ENCODE results near the gene FUT9. TPM values are rescaled to one million over a fixed set of nuclear protein-coding genes. Genes with fewer than 3 reads are reported as not detected.

Gene FUT9
- total and polyA plus RNA-seq, 10 of the 15 experiments (the other 5 are each of a cell fraction or from before 2014, with no cell fraction given) = not detected

GRCh38 chr6:96066376-96066775 is 50.6 kb downstream of the FUT9 start:
- Histone ChIP-seq H3K9me3 (replicated peaks; ENCODE audit: control insufficient read depth, insufficient read depth, low read length) (no peaks in the 10 kb centered on the region), H3K4me2 (ENCODE audit: control insufficient read depth, insufficient read depth) (no peak overlapping the region), H3K79me2 (ENCODE audit: control insufficient read depth, insufficient read depth, low read length) (no peaks in the 10 kb centered on the region), H2AFZ (ENCODE audit: control insufficient read depth, low read depth, low read length) (no peak overlapping the region), H3K27me3 (replicated peaks in 1 of 2; ENCODE audit: control insufficient read depth in 2 of 2, insufficient read depth in 2 of 2, low read length in 1 of 2) (no peaks in the 10 kb centered on the region), H3K36me3 (ENCODE audit: control insufficient read depth in 2 of 2, insufficient read depth in 2 of 2, low read length in 1 of 2) (no peaks in the 10 kb centered on the region), H4K20me1 (ENCODE audit: control insufficient read depth, insufficient read depth) (no peaks in the 10 kb centered on the region), H3K27ac (ENCODE audit: control insufficient read depth, insufficient read depth) (no peak overlapping the region), H3K9ac (ENCODE audit: control insufficient read depth, insufficient read depth, low read length) (no peak overlapping the region), H3K4me3 (no peak overlapping the region), H3K4me1 (ENCODE audit: control insufficient read depth, insufficient read depth, low read length) (no peaks in the 10 kb centered on the region)
- RAD21 ChIA-PET (ENCODE audit: unreplicated experiment) = no interaction called here
- CTCF ChIA-PET = no interaction called here
- ATAC-seq (no peak), FAIRE-seq (no peak), DNase-seq (ENCODE audit: low read depth, low spot score) (no peak)
- SMC1A ChIA-PET (ENCODE audit: uncharacterized antibody, unreplicated experiment) = no interaction called here
- TF ChIP-seq ZBTB33 (IDR thresholded peaks at IDR 0.05) (no peak), BCL3 (IDR thresholded peaks at IDR 0.05; ENCODE audit: borderline replicate concordance, insufficient read depth, low read depth, low read length, poor library complexity, severe bottlenecking) (no peak), MEF2A (IDR thresholded peaks at IDR 0.05; ENCODE audit: insufficient read depth, low read depth, low read length) (no peak), POLR2AphosphoS2 (IDR thresholded peaks at IDR 0.05; ENCODE audit: low read depth, low read length) (no peak), IRF5 (IDR thresholded peaks at IDR 0.05; ENCODE audit: borderline replicate concordance) (no peak), SIN3A (IDR thresholded peaks at IDR 0.05; ENCODE audit: low read depth, low read length) (no peak), ZBED1 (IDR thresholded peaks at IDR 0.05; ENCODE audit: borderline replicate concordance) (no peak), ZNF384 (IDR thresholded peaks at IDR 0.05; ENCODE audit: borderline replicate concordance, low read depth, low read length) (no peak), SMARCA5 (IDR thresholded peaks at IDR 0.05) (no peak), ATF3 (IDR thresholded peaks at IDR 0.05; ENCODE audit: borderline replicate concordance, extremely low read depth, low read depth, low read length) (no peak), SMAD1 (IDR thresholded peaks at IDR 0.05; ENCODE audit: low read depth, partially characterized antibody) (no peak)
- POLR2A ChIA-PET = no interaction called here
- intact Hi-C loops (cut with micrococcal nuclease; ENCODE audit: unreplicated experiment) = no loop called here
- 46% methylated on average over 1 of the region's 1 CpG for WGBS (ENCODE audit: insufficient coverage, insufficient replicate concordance, low lambda C conversion rate, missing lambda C conversion rate)
- no TSS peak for BruUV-seq (replicated peaks)
- in situ Hi-C loops (cut with MboI) = no loop called here

Data from GM12878 (cell line).